CD14-positive monocyte (primary cell): ENCODE measurements around the gene CNTNAP2. TPM values are rescaled to one million over a fixed set of nuclear protein-coding genes. Genes with fewer than 3 reads are reported as not detected.

Experiments
- DNase-seq, 3 donors: peaks; one replicate each; pipeline ENCODE4 v3.0.0-alpha.2; 2011 to 2022
- H2AFZ ChIP-seq: 2 replicates; pipeline ENCODE4 v1.6.0; 2012; ENCODE audit warnings: mild to moderate bottlenecking, low read depth, low read length, inconsistent platforms; ENCODE audit not compliant: insufficient read depth, poor library complexity, severe bottlenecking
- H3K27ac ChIP-seq, 2 donors: 1 replicate in 1 of 2; 2 replicates in 1 of 2; pipeline ENCODE4 v1.5.1; 2012 to 2013; ENCODE audit warnings: low read length in 2 of 2, control low read depth in 1 of 2, inconsistent platforms in 1 of 2, low read depth in 1 of 2, mild to moderate bottlenecking in 1 of 2
- H3K27me3 ChIP-seq, 2 donors: one replicate each; pipeline versions ENCODE4 v1.6.0 to v1.6.1; 2011 to 2013; ENCODE audit warnings: low read length in 2 of 2; ENCODE audit not compliant: control insufficient read depth in 2 of 2, insufficient read depth in 2 of 2
- H3K36me3 ChIP-seq, 2 donors: replicated peaks in 1 of 2; 1 replicate in 1 of 2; 2 replicates in 1 of 2; pipeline versions ENCODE4 v1.5.1 to v1.6.1; 2012 to 2013; ENCODE audit warnings: low read length in 2 of 2, control low read depth in 1 of 2, inconsistent platforms in 1 of 2, mild to moderate bottlenecking in 1 of 2; ENCODE audit not compliant: insufficient read depth in 2 of 2, control insufficient read depth in 1 of 2
- H3K4me1 ChIP-seq, 2 donors: 1 replicate in 1 of 2; 2 replicates in 1 of 2; pipeline versions ENCODE4 v1.5.1 to v1.6.1; 2012 to 2013; ENCODE audit warnings: low read length in 2 of 2, control low read depth in 1 of 2, inconsistent platforms in 1 of 2, mild to moderate bottlenecking in 1 of 2, moderate library complexity in 1 of 2; ENCODE audit not compliant: insufficient read depth in 2 of 2, control insufficient read depth in 1 of 2
- H3K4me2 ChIP-seq: replicated peaks from 2 replicates; pipeline ENCODE3; 2012; ENCODE audit warnings: low read length, moderate library complexity, mild to moderate bottlenecking; ENCODE audit not compliant: poor library complexity, severe bottlenecking; ENCODE audit errors: extremely low read depth
- H3K4me3 ChIP-seq, 3 experiments: fragments of 200-600 bp in 1 of 3; sonication (generic) in 1 of 3; replicated peaks in 1 of 3; 1 replicate in 2 of 3; 2 replicates in 1 of 3; pipeline ENCODE4 v1.5.1; 2011 to 2013; ENCODE audit warnings: low read length in 3 of 3, mild to moderate bottlenecking in 3 of 3, control low read depth in 2 of 3, low read depth in 2 of 3, inconsistent platforms in 1 of 3, moderate library complexity in 1 of 3
- H3K79me2 ChIP-seq: 2 replicates; pipeline ENCODE4 v1.6.0; 2012; ENCODE audit warnings: mild to moderate bottlenecking, control low read depth, inconsistent platforms, low read length, moderate library complexity; ENCODE audit not compliant: insufficient read depth
- H3K9ac ChIP-seq: 2 replicates; pipeline ENCODE4 v1.6.0; 2017; ENCODE audit warnings: low read length, mild to moderate bottlenecking; ENCODE audit not compliant: insufficient read depth, poor library complexity, severe bottlenecking
- H3K9me3 ChIP-seq, 2 donors: replicated peaks in 1 of 2; 1 replicate in 1 of 2; 2 replicates in 1 of 2; pipeline versions ENCODE4 v1.5.1 to v1.6.1; 2012 to 2013; ENCODE audit warnings: low read length in 2 of 2, control low read depth in 1 of 2; ENCODE audit not compliant: control insufficient read depth in 1 of 2, insufficient read depth in 1 of 2
- H4K20me1 ChIP-seq: 2 replicates; pipeline ENCODE4 v1.6.0; 2012; ENCODE audit warnings: mild to moderate bottlenecking, low read length, control low read depth, moderate library complexity; ENCODE audit not compliant: insufficient read depth
- H3K27ac Mint-ChIP-seq, 7 donors: one replicate each; pipeline ENCODE4 v1.8.0; 2020; ENCODE audit warnings: mild to moderate bottlenecking in 7 of 7, mixed read lengths in 7 of 7, moderate library complexity in 6 of 7, inconsistent platforms in 2 of 7
- H3K27me3 Mint-ChIP-seq, 3 donors: one replicate each; pipeline ENCODE4 v1.8.0; 2021 to 2022; ENCODE audit warnings: low read depth in 3 of 3, mild to moderate bottlenecking in 3 of 3, mixed read lengths in 3 of 3, moderate library complexity in 3 of 3, inconsistent platforms in 1 of 3
- H3K36me3 Mint-ChIP-seq, 2 donors: one replicate each; pipeline ENCODE4 v1.8.0; 2020; ENCODE audit warnings: mixed read lengths in 2 of 2, inconsistent platforms in 1 of 2, mild to moderate bottlenecking in 1 of 2
- H3K4me1 Mint-ChIP-seq: one replicate; pipeline ENCODE4 v1.8.0; 2020; ENCODE audit warnings: mild to moderate bottlenecking, mixed read lengths
- H3K4me3 Mint-ChIP-seq, 2 donors: one replicate each; pipeline ENCODE4 v1.8.0; 2020; ENCODE audit warnings: mild to moderate bottlenecking in 2 of 2, mixed read lengths in 2 of 2, moderate library complexity in 1 of 2
- H3K9me3 Mint-ChIP-seq, 7 donors: one replicate each; pipeline ENCODE4 v1.8.0; 2020 to 2022; ENCODE audit warnings: mixed read lengths in 7 of 7, mild to moderate bottlenecking in 6 of 7, moderate library complexity in 6 of 7, inconsistent platforms in 2 of 7
- WGBS: methylation state at CpG from one replicate; pipeline ENCODE4 v1.1.5; 2013; ENCODE audit warnings: missing lambda C conversion rate; ENCODE audit not compliant: insufficient coverage; 5-methylcytosine and 5-hydroxymethylcytosine counted together
- intact Hi-C, 2 donors: fragments of 100-400 bp; cut with micrococcal nuclease; formaldehyde crosslinking; loops; one replicate each; pipeline versions ENCODE4 v1.15.0 to v1.15.1; 2023
- polyA plus RNA-seq, 3 donors: library from polyadenylated mRNA; depleted of rRNA in 1 of 3; unstranded in 2 of 3; stranded (reverse) in 1 of 3; fragments of 300-500 nt in 2 of 3; fragments of >200 nt in 1 of 3; fragmentation: Illumina TruSeq in 2 of 3; gene quantifications; 1 replicate in 2 of 3; 2 replicates in 1 of 3; pipeline ENCODE4 v1.2.3, GENCODE V29; 2012 to 2021
- TF ChIP-seq, protein P1 (sequence below): fragments of 200-600 bp; IDR thresholded peaks from one replicate; pipeline ENCODE4 v1.8.0; 2022; ENCODE audit warnings: antibody characterized with exemption, mild to moderate bottlenecking

CNTNAP2 gene
- polyA plus RNA-seq, 3 donors = 0.01 TPM; not detected in 2

DNA sequence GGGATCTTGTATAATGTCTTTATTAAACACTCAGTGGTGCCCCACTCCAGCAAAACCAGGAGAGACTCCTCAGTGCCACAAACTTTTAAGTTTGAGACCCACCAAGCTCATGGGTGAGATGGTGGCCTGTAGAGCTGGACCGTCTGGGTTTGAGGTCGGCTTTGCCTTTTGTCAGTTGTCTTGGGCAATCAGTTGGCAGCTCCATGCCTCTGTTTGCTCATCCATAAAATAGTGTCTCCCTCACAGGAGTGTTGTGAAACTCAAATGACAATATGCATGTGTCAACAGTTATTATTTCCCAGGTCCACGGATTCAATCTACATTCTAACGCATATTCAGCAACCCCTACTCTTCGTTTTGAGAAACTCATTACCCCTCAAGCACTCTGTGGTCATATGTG, 2106.1 kb downstream of the CNTNAP2 start:
- Histone ChIP-seq H3K4me2 (no peak overlapping the region), H3K4me1 (no peaks in the 10 kb centered on the region), H3K9me3 (peaks cover 0 to 16% of the 10 kb centered on the region in 2 donors), H3K27ac (no peak overlapping the region), H3K27me3 (no peaks in the 10 kb centered on the region), H4K20me1 (no peaks in the 10 kb centered on the region), H3K4me3 (no peak overlapping the region), H3K79me2 (no peaks in the 10 kb centered on the region), H2AFZ (no peak overlapping the region), H3K36me3 (no peaks in the 10 kb centered on the region), H3K9ac (no peak overlapping the region)
- TF ChIP-seq, protein P1, sequence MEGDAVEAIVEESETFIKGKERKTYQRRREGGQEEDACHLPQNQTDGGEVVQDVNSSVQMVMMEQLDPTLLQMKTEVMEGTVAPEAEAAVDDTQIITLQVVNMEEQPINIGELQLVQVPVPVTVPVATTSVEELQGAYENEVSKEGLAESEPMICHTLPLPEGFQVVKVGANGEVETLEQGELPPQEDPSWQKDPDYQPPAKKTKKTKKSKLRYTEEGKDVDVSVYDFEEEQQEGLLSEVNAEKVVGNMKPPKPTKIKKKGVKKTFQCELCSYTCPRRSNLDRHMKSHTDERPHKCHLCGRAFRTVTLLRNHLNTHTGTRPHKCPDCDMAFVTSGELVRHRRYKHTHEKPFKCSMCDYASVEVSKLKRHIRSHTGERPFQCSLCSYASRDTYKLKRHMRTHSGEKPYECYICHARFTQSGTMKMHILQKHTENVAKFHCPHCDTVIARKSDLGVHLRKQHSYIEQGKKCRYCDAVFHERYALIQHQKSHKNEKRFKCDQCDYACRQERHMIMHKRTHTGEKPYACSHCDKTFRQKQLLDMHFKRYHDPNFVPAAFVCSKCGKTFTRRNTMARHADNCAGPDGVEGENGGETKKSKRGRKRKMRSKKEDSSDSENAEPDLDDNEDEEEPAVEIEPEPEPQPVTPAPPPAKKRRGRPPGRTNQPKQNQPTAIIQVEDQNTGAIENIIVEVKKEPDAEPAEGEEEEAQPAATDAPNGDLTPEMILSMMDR = no peak
- Mint-ChIP-seq H3K27ac (no peak overlapping the region), H3K4me1 (no peaks in the 10 kb centered on the region), H3K4me3 (no peak overlapping the region), H3K9me3 (peaks cover 5 to 25% (median 10%) of the 10 kb centered on the region in 7 donors), H3K27me3 (peaks cover 0 to 3% (median 0%) of the 10 kb centered on the region in 3 donors), H3K36me3 (no peaks in the 10 kb centered on the region)
- intact Hi-C loops = no loop called here
- WGBS = 55% methylated on average over 4 of the region's 5 CpGs
- no peak for DNase-seq

DNA sequence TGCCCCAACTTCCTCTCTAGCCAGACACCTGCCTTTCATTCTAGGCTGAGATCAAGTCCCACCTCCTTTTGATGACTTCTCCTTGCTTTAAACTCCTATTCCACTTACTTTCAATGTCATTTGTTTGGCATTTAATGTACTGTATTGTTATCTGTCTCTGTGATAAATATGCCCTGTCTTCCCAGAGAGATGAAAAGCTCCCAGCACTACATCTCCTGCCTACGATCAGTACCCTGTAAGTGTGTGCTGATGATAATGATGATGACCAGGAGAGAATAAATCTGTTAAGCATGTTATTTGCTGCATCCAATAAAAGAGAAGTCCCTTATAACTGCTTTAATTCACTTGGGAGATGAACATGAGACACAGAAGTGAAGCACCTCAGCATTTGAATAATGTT, 2106.6 kb downstream of the CNTNAP2 start:
- Mint-ChIP-seq H3K4me1 (no peaks in the 10 kb centered on the region), H3K9me3 (peaks cover 5 to 25% (median 8%) of the 10 kb centered on the region in 7 donors), H3K36me3 (no peaks in the 10 kb centered on the region), H3K27ac (no peak overlapping the region), H3K27me3 (peaks cover 0 to 3% (median 0%) of the 10 kb centered on the region in 3 donors), H3K4me3 (no peak overlapping the region)
- no peaks in the 10 kb centered on the region for H3K36me3 ChIP-seq
- H3K4me2 ChIP-seq = no peak overlapping the region
- TF ChIP-seq, protein P1 = no peak
- H3K4me1 ChIP-seq = no peaks in the 10 kb centered on the region
- no peak overlapping the region for H3K4me3 ChIP-seq
- intact Hi-C loops = no loop called here
- H3K27me3 ChIP-seq = no peaks in the 10 kb centered on the region
- H3K27ac ChIP-seq = no peak overlapping the region
- peaks cover 0 to 16% of the 10 kb centered on the region in 2 donors for H3K9me3 ChIP-seq
- no peak overlapping the region for H3K9ac ChIP-seq
- no CpG with 5 or more reads among the region's 1 CpG for WGBS
- H2AFZ ChIP-seq = no peak overlapping the region
- no peaks in the 10 kb centered on the region for H3K79me2 ChIP-seq
- H4K20me1 ChIP-seq = no peaks in the 10 kb centered on the region
- no peak for DNase-seq
